DOHH2 (cell line): ENCODE data around the gene UBXN10.

Experiments used
- EZH2phosphoT487 ChIP-seq: fragments of 200-600 bp; sonication (generic); IDR thresholded peaks from 2 replicates; pipeline ENCODE4 v1.6.1; 2017; ENCODE audit warnings: borderline replicate concordance, mild to moderate bottlenecking, antibody characterized with exemption, low read length, moderate library complexity, mixed read lengths
- TF ChIP-seq, protein P1 (sequence below): fragments of 200-600 bp; sonication (generic); IDR thresholded peaks from one replicate; pipeline ENCODE4 v1.5.1; 2014; ENCODE audit warnings: antibody characterized with exemption, mild to moderate bottlenecking, low read depth, low read length; ENCODE audit not compliant: poor library complexity, severe bottlenecking

DNA sequence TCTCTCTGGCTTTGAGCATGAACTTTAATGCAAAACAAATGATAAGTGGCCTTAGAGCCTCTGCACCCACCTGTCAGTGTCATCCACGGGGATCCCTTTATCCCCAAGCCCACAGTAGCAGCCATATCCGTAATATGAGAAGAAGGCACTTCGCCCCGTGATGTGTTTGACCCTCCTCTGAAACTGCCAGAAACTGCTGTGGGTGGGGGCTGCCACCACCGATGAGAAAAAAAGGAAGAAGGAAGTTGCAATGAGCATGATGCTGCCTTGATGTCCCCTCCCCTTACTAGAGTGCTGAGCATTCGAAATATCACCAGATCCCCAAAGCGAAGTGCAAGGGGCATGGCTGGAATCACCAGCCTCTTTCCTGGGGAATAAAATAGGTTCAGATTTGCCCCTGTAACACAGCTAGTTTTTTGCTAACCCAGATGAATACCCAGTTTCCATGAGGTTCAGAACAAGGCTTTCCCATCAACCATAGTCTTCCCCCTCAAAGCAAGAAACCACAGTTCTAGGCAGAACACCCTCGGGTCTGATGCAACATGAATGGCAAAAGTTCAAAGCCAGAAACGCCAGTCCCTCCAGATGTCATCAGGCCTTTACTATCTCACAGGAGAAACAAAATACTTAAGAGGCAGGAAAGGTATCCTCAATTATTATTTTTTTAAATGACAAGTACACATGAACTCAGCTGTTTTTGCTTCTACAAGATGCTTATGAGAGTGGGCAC, 10.8 kb upstream of the UBXN10 start:
- TF ChIP-seq, protein P1, sequence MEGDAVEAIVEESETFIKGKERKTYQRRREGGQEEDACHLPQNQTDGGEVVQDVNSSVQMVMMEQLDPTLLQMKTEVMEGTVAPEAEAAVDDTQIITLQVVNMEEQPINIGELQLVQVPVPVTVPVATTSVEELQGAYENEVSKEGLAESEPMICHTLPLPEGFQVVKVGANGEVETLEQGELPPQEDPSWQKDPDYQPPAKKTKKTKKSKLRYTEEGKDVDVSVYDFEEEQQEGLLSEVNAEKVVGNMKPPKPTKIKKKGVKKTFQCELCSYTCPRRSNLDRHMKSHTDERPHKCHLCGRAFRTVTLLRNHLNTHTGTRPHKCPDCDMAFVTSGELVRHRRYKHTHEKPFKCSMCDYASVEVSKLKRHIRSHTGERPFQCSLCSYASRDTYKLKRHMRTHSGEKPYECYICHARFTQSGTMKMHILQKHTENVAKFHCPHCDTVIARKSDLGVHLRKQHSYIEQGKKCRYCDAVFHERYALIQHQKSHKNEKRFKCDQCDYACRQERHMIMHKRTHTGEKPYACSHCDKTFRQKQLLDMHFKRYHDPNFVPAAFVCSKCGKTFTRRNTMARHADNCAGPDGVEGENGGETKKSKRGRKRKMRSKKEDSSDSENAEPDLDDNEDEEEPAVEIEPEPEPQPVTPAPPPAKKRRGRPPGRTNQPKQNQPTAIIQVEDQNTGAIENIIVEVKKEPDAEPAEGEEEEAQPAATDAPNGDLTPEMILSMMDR = no peak
- no peak for TF ChIP-seq EZH2phosphoT487
